HUES48 (cell line): ENCODE results near the gene AP1S2.
"Not testable (repeated sequence)": the region's sequence is repeated elsewhere in the genome, so short reads cannot be mapped to it uniquely, and the experiment has no call there.

ENCODE experiments used
- H3K27ac ChIP-seq: one replicate; pipeline ENCODE4 v1.7.0; 2013; ENCODE audit warnings: low read depth, low read length, inconsistent platforms
- H3K27me3 ChIP-seq: 2 replicates; pipeline ENCODE4 v1.6.1; 2013; ENCODE audit warnings: mild to moderate bottlenecking, low read length; ENCODE audit not compliant: control insufficient read depth, insufficient read depth
- H3K36me3 ChIP-seq: 2 replicates; pipeline ENCODE4 v1.6.1; 2013; ENCODE audit warnings: low read length; ENCODE audit not compliant: control insufficient read depth, insufficient read depth
- H3K4me1 ChIP-seq: 2 replicates; pipeline ENCODE4 v1.6.1; 2013; ENCODE audit warnings: mild to moderate bottlenecking, low read length; ENCODE audit not compliant: control insufficient read depth, insufficient read depth
- H3K4me3 ChIP-seq: 2 replicates; pipeline ENCODE4 v1.5.1; 2013; ENCODE audit warnings: mild to moderate bottlenecking, low read depth, low read length
- H3K9ac ChIP-seq: 2 replicates; pipeline ENCODE4 v1.6.1; 2013; ENCODE audit warnings: mild to moderate bottlenecking, low read depth, low read length, moderate library complexity
- H3K9me3 ChIP-seq: 2 replicates; pipeline ENCODE4 v1.6.1; 2013; ENCODE audit warnings: low read length; ENCODE audit not compliant: control insufficient read depth, insufficient read depth

AP1S2 gene

GRCh38 chrX:15831347-15831746 is 23.3 kb downstream of the AP1S2 start:
- H3K27ac ChIP-seq: not testable (repeated sequence)

DNA sequence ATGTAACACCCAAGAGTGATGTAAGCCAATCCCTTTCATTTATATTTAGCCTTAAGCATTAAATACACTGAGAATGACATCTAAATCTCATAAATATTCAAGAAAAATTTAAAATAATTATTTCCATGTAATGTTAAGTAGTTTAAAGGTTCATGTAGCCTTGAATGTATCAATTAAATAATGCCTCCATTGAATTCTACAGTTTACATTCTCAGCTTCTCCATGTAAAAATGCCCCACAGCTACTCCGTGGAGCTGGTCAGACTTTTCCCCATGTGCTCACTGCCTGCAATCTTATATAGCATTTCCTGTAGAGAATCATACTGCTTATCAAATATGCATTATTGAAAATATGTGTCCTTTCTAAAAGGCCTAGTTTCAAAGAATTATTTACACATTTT is 25.4 kb downstream of the AP1S2 start:
- H3K4me1 ChIP-seq: peaks cover 20% of the 10 kb centered on the region
- no peaks in the 10 kb centered on the region for H3K9me3 ChIP-seq
- H3K27ac ChIP-seq: no peak overlapping the region
- peaks cover 66% of the 10 kb centered on the region for H3K36me3 ChIP-seq
- H3K27me3 ChIP-seq: no peaks in the 10 kb centered on the region
- H3K4me3 ChIP-seq: no peak overlapping the region
- H3K9ac ChIP-seq: no peak overlapping the region

More at GRCh38 chrX:15831347-15831746, 23.3 kb downstream of the AP1S2 start:
- Histone ChIP-seq H3K36me3 (peaks cover 82% of the 10 kb centered on the region), H3K4me1 (peaks cover 32% of the 10 kb centered on the region)
- H3K9me3 ChIP-seq, H3K4me3 ChIP-seq, H3K27me3 ChIP-seq, H3K9ac ChIP-seq: not testable (repeated sequence)

DNA sequence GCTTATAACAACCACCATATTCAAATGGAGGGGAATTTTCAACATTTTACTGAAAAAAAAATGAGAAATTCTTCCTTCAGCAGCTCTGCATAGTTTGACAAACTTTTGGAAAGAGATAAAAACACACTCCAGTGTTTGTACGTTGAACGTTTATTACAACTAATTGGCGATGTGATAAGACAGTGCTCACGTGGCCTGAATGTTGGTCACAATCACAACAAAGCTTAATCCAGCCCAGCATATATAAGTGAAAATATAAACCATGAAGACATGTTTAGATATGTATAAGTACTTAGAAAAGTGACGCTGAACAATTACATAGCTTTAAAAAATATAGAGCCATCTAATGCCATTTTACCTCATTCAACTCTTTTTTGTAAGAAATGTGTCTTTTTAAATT is 28.7 kb downstream of the AP1S2 start:
- no peak overlapping the region for H3K4me3 ChIP-seq
- H3K4me1 ChIP-seq: no peaks in the 10 kb centered on the region
- no peak overlapping the region for H3K9ac ChIP-seq
- H3K36me3 ChIP-seq: peaks cover 61% of the 10 kb centered on the region
- H3K9me3 ChIP-seq: no peaks in the 10 kb centered on the region
- H3K27me3 ChIP-seq: no peaks in the 10 kb centered on the region
- no peak overlapping the region for H3K27ac ChIP-seq

- Histone ChIP-seq H3K36me3 (peaks cover 66% of the 10 kb centered on the region), H3K9ac (no peak overlapping the region), H3K4me1 (no peaks in the 10 kb centered on the region), H3K27ac (no peak overlapping the region), H3K9me3 (no peaks in the 10 kb centered on the region), H3K27me3 (no peaks in the 10 kb centered on the region), H3K4me3 (no peak overlapping the region)
Observed at GRCh38 chrX:15822922-15823321, 31.7 kb downstream of the AP1S2 start.

DNA sequence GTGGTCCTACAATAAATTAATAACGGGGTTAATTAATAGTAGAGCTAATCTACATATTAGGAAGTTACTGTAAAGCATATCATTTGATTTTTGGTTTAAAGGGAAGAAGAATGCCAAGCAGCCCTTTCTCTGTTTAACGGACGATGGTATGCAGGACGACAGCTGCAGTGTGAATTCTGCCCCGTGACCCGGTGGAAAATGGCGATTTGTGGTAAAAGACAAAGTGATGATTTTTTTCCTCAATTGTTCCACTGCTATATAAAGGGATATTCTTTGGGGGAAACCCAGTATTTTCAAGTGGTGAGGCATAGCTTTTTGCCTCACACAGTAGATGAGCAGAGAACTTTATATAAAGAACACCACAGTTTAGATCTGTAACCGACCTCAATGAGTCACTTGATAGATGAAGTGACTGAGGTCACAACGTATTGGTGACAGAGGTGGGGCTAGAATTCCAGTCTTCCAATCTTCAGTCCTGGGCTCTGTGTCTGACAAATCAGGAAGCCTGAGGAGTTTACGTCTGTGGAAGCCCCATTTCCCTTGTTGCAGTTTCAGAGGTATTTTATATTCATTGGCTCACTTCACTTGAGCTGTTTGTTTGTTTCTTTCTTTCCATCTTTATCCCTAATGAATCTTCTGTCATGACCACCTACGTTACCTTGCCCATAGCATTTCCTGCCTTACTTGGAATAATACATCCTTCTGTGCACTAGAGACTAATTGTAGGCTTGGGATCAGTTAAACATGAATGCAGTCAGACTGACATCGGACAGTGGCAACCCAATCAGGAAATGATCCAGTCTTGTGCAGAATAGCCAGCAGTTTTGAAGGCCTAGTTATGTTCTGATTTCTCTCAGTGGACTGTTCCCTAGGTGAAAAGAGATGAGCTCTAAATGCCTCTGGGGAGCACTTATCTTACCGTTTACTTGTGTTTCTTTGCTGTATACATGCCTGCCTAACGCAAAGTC is 34.2 kb downstream of the AP1S2 start:
- Histone ChIP-seq H3K27ac (no peak overlapping the region), H3K4me3 (no peak overlapping the region), H3K27me3 (no peaks in the 10 kb centered on the region), H3K4me1 (peaks cover 19% of the 10 kb centered on the region), H3K9ac (no peak overlapping the region), H3K9me3 (no peaks in the 10 kb centered on the region), H3K36me3 (peaks cover 69% of the 10 kb centered on the region)

DNA sequence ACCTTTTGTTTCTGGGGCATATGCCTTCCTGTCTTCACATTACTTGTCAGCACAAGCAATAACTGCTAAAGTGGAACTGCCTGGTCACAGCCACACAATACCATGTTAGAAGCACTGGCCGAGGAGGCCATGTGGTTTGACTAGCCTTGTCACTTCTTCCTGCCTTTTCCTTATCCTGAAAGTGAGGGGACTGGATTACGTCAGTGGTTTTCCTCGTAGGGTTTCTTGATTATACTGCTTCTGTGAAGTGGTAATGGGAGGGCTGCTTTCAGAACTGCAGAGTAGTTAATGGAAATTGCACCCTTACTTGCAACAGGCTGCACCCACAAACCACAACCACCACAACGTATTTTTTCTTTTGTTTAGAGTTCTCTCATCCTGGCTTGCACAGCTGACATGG is 37.7 kb downstream of the AP1S2 start:
- peak overlapping the region; percentile 91 for H3K27ac ChIP-seq
- H3K9ac ChIP-seq: peak overlapping the region; percentile 65
- peaks cover 19% of the 10 kb centered on the region for H3K4me1 ChIP-seq
- no peaks in the 10 kb centered on the region for H3K9me3 ChIP-seq
- peaks cover 88% of the 10 kb centered on the region for H3K36me3 ChIP-seq
- no peaks in the 10 kb centered on the region for H3K27me3 ChIP-seq
- H3K4me3 ChIP-seq: no peak overlapping the region

DNA sequence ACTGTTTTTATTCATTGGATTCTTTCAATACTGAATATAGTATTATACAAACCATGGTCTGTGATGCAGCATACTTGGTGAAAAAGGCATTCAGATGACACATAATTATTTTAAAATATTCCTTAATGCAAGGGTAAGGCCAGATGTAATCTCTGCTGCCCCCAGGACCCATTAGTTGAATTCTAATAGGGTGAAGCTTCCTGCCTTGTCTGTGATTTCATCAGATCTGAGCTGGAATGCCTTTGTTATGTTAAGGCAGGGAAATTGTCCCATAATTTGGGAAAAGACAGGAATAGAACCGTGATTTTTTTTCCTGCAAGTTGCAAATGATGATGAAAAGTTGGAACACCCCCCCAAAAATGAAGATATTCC is 38.2 kb downstream of the AP1S2 start:
- Histone ChIP-seq H3K27me3 (no peaks in the 10 kb centered on the region), H3K27ac (peak overlapping the region; percentile 91), H3K4me3 (no peak overlapping the region), H3K9ac (peak overlapping the region; percentile 65), H3K36me3 (peaks cover 87% of the 10 kb centered on the region), H3K9me3 (no peaks in the 10 kb centered on the region), H3K4me1 (peaks cover 19% of the 10 kb centered on the region)

DNA sequence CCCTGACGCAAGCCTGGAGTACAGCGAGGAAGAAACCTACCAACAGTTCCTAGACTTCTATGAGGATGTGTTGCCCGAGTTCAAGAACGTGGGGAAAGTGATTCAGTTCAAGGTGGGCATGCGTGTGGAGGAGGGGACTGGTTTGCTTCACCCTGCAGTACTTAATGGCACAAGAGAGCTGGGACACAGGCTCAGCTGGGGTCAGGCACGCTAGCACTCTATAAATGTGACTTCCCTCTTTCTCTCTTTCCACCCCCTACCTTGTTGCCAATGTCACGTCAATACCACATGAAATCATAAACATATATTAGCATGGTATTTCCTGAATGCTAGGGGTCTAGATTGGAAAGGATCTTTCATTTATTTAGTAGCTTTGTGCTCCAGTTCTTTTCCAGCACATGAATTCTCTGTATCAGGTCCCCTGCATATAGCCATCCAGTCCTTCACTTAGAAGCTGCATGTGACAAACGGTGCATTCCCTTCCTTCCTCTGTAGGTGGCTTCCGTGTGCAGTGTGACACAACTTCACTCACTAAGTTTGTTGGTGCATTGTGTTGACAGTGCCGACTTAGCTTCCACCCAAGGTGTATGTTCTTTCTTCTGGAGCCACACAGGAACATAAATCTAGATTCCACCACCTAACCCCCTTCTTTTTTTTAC is 38.7 kb downstream of the AP1S2 start:
- Histone ChIP-seq H3K27ac (peak overlapping the region; percentile 91), H3K4me3 (no peak overlapping the region), H3K4me1 (peaks cover 19% of the 10 kb centered on the region), H3K27me3 (no peaks in the 10 kb centered on the region), H3K36me3 (peaks cover 87% of the 10 kb centered on the region), H3K9ac (peak overlapping the region; percentile 65), H3K9me3 (no peaks in the 10 kb centered on the region)

DNA sequence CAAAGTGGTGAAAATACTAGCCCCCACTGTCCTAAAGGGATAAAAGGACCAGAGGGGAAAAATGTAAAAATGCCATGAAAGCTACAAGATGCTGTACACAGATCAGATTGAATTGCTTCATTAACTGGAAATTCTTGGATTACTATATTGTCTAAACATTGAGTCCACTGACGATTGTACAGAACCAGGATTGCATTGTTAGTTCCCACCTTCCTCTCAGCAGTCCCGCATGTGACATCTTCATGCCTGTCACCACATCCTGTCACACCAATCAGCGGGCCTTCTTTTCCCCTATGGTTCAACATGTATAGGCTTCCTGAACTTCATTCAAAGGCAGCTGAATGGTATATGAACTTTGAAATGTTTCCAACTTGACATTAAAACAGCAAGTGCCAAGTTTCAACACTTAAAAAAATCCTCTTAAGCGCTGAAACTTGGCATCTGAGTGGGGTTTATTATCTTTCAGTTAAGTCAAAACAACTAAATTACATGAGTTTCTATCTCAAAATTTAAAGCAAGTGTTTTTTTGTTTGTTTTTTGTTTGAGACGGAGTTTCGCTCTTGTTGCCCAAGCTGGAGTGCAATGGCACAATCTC is 39.7 kb downstream of the AP1S2 start:
- Histone ChIP-seq H3K4me3 (no peak overlapping the region), H3K4me1 (peaks cover 19% of the 10 kb centered on the region), H3K27me3 (no peaks in the 10 kb centered on the region), H3K9ac (no peak overlapping the region), H3K27ac (no peak overlapping the region), H3K9me3 (no peaks in the 10 kb centered on the region), H3K36me3 (peaks cover 86% of the 10 kb centered on the region)

GRCh38 chrX:15813416-15813815 is 41.2 kb downstream of the AP1S2 start:
- no peak overlapping the region for H3K9ac ChIP-seq
- H3K27ac ChIP-seq: no peak overlapping the region
- H3K9me3 ChIP-seq: no peaks in the 10 kb centered on the region
- H3K4me1 ChIP-seq: peaks cover 19% of the 10 kb centered on the region
- peaks cover 84% of the 10 kb centered on the region for H3K36me3 ChIP-seq
- no peaks in the 10 kb centered on the region for H3K27me3 ChIP-seq
- no peak overlapping the region for H3K4me3 ChIP-seq
